Astrocyte of the cerebellum (primary cell): ENCODE results near the gene ZDHHC14.

Source experiments
- DNase-seq: peaks from one replicate; pipeline ENCODE4 v3.0.0-alpha.2; 2011; ENCODE audit warnings: low read depth
- H3K4me3 ChIP-seq: 2 replicates; pipeline ENCODE4 v1.5.1; 2011; ENCODE audit warnings: mild to moderate bottlenecking, low read depth, low read length, moderate library complexity
- CTCF ChIP-seq: IDR thresholded peaks from 2 replicates; pipeline ENCODE4 v1.5.1; 2012; ENCODE audit warnings: low read length, low read depth, moderate library complexity, mild to moderate bottlenecking; ENCODE audit errors: missing control alignments
- in situ Hi-C: cut with HindIII; loops from 2 replicates; pipeline ENCODE4 v1.10.0; 2017; ENCODE audit warnings: low sequenced_read_pairs

ZDHHC14 gene

GRCh38 chr6:157628463-157628862, 247.5 kb downstream of the ZDHHC14 start:
- no peak for TF ChIP-seq CTCF
- DNase-seq, result no peak
- in situ Hi-C loops, result no loop called here
- H3K4me3 ChIP-seq, result no peak overlapping the region

GRCh38 chr6:157629220-157629619, 248.2 kb downstream of the ZDHHC14 start:
- DNase-seq, result no peak
- no peak for TF ChIP-seq CTCF
- in situ Hi-C loops, result no loop called here
- H3K4me3 ChIP-seq, result no peak overlapping the region

GRCh38 chr6:157630463-157631080, 249.6 kb downstream of the ZDHHC14 start:
- H3K4me3 ChIP-seq, result no peak overlapping the region
- TF ChIP-seq CTCF, result no peak
- in situ Hi-C loops, result no loop called here
- DNase-seq, result no peak

- no peak overlapping the region for H3K4me3 ChIP-seq
- in situ Hi-C loops, result no loop called here
- no peak for DNase-seq
- no peak for TF ChIP-seq CTCF
These were observed 250.4 kb downstream of the ZDHHC14 start for GRCh38 chr6:157631412-157631811.

GRCh38 chr6:157631838-157632614, 251.0 kb downstream of the ZDHHC14 start:
- no peak for DNase-seq
- no peak overlapping the region for H3K4me3 ChIP-seq
- no peak for TF ChIP-seq CTCF
- in situ Hi-C loops, result no loop called here

- TF ChIP-seq CTCF, result no peak
- peak; percentile 19 for DNase-seq
- H3K4me3 ChIP-seq, result no peak overlapping the region
- in situ Hi-C loops, result no loop called here
These were observed 251.8 kb downstream of the ZDHHC14 start for GRCh38 chr6:157632821-157633220.
